Measurements from ENCODE around the gene TUBB4B. TPM values are rescaled to one million over a fixed set of nuclear protein-coding genes. Genes with fewer than 3 reads are reported as not detected.

The TUBB4B gene
- total RNA-seq, 1 experiment from 2014 or later, result 607 TPM

GRCh38 chr9:137251490-137252268, 10.6 kb downstream of the TUBB4B start:
- DNase-seq (ENCODE audit: low spot score), result no peak

DNA sequence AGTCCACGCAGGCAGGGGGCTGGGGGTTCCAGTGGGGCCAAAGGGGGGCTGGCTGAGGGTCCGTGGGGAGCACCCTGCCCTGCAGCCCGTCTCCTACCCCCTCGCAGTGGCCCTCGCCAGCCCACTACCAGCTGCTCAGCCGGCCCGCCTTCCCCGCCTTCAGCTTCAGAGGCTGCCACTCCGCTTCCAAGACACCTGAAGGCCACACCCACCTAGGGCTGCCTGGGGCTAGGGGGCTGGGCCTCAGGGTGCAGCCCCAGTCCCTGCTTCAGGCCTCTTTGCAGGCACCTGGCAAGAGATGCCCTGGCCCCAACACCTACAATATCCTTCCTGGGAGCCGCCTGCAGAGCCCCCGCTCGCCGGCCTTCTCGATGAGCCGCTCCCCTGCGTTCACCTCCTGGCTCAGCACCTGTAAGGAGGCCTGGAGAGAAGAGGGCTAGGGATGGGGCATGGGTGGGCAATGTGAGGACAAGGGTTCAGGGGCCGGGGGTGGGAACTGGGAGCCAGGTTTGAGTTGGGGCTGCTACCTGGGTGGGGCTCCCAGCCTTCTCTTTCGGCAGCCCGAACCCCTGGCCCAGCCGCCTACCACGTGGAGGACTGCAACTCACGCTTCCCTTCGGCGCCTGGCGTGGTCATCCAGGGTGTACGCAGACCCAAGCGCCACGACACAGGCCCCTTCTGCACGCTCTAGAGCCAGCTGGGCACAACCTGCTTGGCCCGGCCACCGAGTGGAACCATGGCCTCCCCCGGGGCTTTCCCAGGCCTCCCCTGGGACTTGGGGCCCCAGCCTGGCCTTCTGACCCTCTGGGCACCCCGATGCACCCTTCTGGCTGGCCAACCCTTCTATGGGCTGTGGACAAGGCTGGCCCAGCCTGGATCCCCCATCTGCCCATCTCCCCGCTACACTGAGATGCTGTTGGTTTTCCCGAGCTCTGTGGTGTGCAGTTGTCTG, 11.7 kb downstream of the TUBB4B start:
- DNase-seq (ENCODE audit: low spot score), result no peak

DNA sequence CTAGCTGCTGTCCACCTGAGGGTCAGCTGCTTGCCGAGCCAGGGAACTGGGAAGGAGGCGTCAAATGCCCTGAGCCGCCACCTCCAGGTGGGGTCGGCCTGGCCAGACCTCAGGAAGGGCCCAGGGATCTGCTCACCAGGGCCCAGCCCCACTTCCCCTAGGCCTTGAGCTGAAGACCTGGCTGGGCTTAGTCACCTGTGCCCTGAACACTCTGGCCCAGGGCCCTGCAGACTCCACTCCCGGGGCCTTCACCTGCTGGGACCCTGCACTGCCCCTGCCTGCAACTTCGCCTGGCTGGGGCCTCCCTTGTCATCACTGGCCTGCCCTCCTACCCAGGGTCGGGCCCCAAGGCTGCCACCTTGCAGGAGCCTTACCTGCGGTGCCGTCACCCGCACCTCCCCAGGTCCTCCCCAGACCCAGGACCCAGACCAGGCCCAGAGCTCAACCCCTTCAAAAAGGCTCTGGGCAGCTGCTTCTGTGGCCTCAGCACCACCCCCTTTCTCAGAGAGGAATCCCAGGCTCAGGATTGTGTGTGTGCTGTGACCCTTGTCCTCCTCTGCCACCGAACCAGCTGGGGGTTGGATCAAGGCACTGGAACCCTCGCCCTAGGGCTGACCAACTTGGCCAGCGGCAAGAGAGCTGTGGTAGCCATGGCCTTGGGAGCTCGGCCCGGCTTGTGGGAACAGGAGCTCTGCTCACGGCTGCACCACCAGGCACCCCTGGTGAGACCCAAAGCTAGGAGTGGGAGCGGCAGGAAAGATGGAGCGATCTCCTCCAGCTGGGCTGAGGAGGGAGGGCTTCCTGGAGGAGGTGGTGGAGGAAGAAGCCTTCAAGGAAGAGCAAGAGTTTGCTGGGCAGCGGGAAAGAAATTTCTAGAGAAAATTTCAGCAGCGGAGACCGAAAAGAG, 12.9 kb downstream of the TUBB4B start:
- DNase-seq (ENCODE audit: low spot score), result no peak

- peak; percentile 87 for DNase-seq (ENCODE audit: low spot score)
Observed at GRCh38 chr9:137254624-137255447, 13.7 kb downstream of the TUBB4B start, which contains the start of gene NELFB. Gene NELFB (plus strand): TSS chr9:137255327.

DNA sequence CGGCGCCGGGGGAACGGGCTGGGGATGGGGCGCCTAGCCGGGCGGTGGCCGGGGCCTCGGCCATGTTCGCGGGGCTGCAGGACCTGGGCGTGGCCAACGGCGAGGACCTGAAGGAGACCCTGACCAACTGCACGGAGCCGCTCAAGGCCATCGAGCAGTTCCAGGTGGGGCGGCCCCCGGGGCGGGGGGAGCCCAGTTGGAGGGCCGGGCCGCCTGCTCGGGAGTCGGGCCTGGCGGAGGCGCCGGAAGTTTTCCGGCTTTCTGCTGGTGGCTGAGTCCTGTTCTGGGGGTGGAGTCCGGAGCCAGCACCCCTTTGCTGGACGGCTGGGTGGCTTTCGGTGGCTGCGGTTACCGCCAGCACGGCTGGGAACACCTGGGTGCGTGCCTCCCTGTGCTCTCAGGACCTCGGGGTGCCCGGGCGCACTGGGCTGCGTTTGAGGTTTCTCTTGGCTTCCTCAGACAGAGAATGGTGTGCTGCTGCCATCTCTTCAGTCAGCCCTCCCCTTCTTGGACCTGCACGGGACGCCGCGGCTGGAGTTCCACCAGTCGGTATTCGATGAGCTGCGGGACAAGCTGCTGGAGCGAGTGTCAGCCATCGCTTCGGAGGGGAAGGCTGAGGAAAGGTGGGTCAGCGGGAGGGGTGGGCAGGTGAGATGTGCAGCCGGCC, 14.5 kb downstream of the TUBB4B start:
- DNase-seq (ENCODE audit: low spot score), result no peak

GRCh38 chr9:137256362-137256761, 15.3 kb downstream of the TUBB4B start:
- no peak for DNase-seq (ENCODE audit: low spot score)

DNA sequence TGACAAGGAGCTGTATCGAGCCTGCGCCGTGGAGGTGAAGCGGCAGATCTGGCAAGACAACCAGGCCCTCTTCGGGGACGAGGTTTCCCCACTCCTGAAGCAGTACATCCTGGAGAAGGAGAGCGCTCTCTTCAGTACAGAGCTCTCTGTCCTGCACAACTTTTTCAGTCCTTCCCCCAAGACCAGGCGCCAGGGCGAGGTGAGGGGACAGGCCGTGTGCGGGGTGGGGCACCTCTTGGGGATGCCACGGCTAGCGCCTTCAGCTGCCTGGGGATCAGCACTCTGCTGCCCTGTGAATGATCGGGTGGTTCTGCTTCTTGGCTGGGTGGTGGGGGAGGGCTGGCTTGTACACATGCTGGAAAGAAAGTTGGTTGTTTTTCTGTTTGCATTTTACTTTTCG, 15.8 kb downstream of the TUBB4B start:
- no peak for DNase-seq (ENCODE audit: low spot score)

GRCh38 chr9:137262173-137262908, 21.3 kb downstream of the TUBB4B start:
- DNase-seq (ENCODE audit: low spot score), result peak; percentile 41

DNA sequence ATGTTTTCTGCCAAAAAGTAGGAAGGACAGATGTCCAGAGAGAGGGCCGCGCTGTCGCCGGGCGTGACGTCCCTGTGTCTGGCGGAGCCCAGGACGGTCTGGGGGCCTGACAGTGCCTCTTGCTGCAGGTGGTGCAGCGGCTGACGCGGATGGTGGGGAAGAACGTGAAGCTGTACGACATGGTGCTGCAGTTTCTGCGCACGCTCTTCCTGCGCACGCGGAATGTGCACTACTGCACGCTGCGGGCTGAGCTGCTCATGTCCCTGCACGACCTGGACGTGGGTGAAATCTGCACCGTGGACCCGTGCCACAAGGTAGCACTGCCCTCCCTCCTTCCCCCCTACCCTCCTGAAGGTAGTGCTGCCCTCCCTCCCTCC, 21.8 kb downstream of the TUBB4B start:
- no peak for DNase-seq (ENCODE audit: low spot score)

DNA sequence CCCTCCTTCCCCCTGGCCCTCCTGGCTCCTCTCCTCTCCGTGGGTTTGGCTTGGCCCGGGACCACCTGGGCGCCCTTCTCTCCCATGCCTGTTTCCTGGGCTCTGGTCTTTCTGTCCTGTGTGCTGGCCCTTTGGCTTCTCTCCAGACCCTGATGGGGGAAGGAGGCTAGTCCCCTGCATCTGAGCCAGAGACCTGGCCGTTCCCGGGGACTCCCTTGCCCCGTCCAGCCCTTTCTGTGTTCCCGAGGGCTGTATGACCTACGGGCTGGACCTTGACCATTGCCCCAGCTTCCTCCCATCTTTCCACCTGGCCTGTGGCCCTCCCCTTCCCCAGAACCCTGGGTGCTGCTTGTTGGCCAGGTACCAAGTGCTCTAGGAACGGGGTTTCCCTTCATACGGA, 22.4 kb downstream of the TUBB4B start:
- no peak for DNase-seq (ENCODE audit: low spot score)

DNA sequence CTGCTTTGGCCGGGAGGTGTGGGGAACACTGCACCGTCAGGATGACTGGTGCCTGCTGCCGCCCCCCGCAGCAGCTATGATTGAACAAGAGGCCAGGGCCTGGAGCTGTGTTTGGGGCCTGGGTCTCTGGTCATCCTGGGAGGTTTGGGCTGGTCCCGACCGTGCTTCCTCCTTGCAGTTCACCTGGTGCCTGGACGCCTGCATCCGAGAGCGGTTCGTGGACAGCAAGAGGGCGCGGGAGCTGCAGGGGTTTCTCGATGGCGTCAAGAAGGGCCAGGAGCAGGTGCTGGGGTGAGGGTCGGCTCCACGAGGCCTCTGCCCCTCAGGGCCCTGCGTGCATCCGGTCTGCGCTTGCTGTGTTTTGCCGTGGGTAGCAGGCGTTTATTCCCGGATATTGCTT, 23.0 kb downstream of the TUBB4B start:
- no peak for DNase-seq (ENCODE audit: low spot score)

GRCh38 chr9:137265496-137266161, 24.5 kb downstream of the TUBB4B start:
- no peak for DNase-seq (ENCODE audit: low spot score)

DNA sequence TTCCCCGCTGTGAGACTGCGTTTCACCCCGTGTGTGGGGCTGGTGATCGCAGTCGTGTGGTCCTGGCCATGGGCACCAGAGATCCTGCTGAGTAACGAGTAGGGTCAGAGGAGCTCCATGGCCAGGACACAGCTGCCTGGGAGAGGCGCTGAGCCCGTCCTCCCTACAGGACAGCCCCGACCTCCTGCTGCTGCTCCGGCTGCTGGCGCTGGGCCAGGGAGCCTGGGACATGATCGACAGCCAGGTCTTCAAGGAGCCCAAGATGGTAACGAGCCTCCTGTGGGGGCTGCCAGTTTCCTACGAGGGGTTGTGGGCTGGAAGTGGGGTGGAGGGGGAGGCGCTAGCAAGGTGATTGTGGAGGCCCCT, 25.1 kb downstream of the TUBB4B start:
- DNase-seq (ENCODE audit: low spot score), result no peak

DNA sequence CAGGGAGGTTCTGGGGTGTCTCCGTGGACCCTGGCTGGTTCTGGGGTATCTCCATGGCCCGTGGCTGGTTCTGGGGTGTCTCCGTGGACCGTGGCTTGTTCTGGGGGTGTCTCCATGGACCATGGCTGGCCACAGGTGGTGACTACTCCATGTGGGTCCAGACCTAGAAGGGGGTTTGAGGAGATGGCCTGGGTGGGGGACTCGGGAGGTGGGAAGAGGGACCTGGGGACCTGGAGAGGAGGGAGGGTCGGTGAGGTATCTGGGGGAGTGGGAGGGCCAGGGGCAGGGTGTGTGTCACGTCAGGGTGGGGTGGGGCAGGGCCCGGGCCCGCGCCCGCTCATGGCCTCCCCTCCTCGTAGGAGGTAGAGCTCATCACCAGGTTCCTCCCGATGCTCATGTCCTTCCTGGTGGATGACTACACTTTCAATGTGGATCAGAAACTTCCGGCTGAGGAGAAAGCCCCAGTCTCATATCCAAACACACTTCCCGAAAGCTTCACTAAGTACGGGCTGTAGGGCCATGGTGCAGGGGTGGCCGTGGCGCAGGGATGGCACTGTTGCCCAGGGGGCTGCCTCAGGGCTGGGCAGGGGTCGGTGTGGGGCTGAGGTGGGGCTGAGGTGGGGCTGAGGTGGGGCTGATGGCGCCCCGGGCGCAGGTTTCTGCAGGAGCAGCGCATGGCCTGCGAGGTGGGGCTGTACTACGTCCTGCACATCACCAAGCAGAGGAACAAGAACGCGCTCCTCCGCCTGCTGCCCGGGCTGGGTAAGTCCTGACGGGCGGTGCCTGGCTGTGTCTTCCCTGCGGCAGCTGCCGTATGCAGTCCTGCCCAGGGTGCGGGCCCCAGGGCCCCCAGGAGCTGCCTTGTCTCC, 25.7 kb downstream of the TUBB4B start:
- no peak for DNase-seq (ENCODE audit: low spot score)

- no peak for DNase-seq (ENCODE audit: low spot score)
Observed at GRCh38 chr9:137267933-137268355, 26.9 kb downstream of the TUBB4B start.

GRCh38 chr9:137268538-137269201, 27.6 kb downstream of the TUBB4B start:
- DNase-seq (ENCODE audit: low spot score), result no peak

GRCh38 chr9:137269231-137269772, 28.2 kb downstream of the TUBB4B start:
- peak; percentile 78 for DNase-seq (ENCODE audit: low spot score)
